Gastroesophageal sphincter (tissue), 3 donors: Measurements from ENCODE around the gene PDE11A.

Experiments used
- POLR2A ChIP-seq, 2 donors: fragments of 450-650 bp; IDR thresholded peaks; one replicate each; pipeline ENCODE4 v1.6.1; 2017; ENCODE audit warnings: antibody characterized with exemption in 2 of 2, mild to moderate bottlenecking in 2 of 2, moderate library complexity in 1 of 2
- POLR2AphosphoS5 ChIP-seq: sonication (generic); formaldehyde crosslinking; IDR thresholded peaks from one replicate; pipeline ENCODE4 v1.6.1; 2017; ENCODE audit warnings: antibody characterized with exemption
- TF ChIP-seq, protein P1 (sequence below), 4 experiments: fragments of 200-600 bp in 2 of 4; fragments of 450-650 bp in 2 of 4; sonication (generic) in 1 of 4; IDR thresholded peaks; one replicate each; pipeline ENCODE4 v1.5.1; 2017 to 2019; ENCODE audit warnings: antibody characterized with exemption in 4 of 4, mild to moderate bottlenecking in 2 of 4, moderate library complexity in 2 of 4

DNA sequence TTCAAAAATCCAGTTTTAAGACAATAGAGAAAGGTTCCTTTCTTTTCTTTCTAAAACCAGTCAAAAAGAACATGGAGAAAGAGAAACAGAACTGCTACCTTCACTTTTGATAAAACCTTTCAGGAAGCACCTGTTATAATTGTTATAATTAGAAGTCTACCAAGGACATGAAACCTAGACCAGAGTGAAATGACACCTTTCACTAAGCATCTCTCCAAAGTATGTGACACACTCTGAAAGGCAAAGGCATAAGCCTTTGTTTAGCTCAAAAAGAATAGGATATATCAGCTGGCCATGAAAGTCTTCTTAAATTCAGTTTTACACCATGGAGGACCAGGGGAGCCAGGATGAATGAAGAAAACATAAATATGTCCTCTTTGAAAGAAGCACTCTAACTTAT lies 20.9 kb upstream of the PDE11A start:
- TF ChIP-seq POLR2AphosphoS5 (no peak), POLR2A (IDR thresholded peaks at IDR 0.05) (no peak)
- TF ChIP-seq, protein P1, sequence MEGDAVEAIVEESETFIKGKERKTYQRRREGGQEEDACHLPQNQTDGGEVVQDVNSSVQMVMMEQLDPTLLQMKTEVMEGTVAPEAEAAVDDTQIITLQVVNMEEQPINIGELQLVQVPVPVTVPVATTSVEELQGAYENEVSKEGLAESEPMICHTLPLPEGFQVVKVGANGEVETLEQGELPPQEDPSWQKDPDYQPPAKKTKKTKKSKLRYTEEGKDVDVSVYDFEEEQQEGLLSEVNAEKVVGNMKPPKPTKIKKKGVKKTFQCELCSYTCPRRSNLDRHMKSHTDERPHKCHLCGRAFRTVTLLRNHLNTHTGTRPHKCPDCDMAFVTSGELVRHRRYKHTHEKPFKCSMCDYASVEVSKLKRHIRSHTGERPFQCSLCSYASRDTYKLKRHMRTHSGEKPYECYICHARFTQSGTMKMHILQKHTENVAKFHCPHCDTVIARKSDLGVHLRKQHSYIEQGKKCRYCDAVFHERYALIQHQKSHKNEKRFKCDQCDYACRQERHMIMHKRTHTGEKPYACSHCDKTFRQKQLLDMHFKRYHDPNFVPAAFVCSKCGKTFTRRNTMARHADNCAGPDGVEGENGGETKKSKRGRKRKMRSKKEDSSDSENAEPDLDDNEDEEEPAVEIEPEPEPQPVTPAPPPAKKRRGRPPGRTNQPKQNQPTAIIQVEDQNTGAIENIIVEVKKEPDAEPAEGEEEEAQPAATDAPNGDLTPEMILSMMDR (IDR thresholded peaks at IDR 0.05) = no peak
